ENCODE results near the gene SPDYE6.
"Not testable (repeated sequence)": the region's sequence is repeated elsewhere in the genome, so short reads cannot be mapped to it uniquely, and the experiment has no call there.

Gene SPDYE6

GRCh38 chr7:102317231-102318059, 38.8 kb downstream of the SPDYE6 start:
- no peak for DNase-seq

GRCh38 chr7:102313997-102314780, 42.1 kb downstream of the SPDYE6 start:
- no peak for DNase-seq

- DNase-seq, result no peak
These were observed 43.9 kb downstream of the SPDYE6 start for GRCh38 chr7:102312317-102312716.

- no peak for DNase-seq
These were observed 45.8 kb downstream of the SPDYE6 start for GRCh38 chr7:102310414-102310815.

GRCh38 chr7:102306916-102307677, 49.1 kb downstream of the SPDYE6 start:
- DNase-seq, result peak; percentile 94

- peak; percentile 42 for DNase-seq
These were observed 50.6 kb downstream of the SPDYE6 start for GRCh38 chr7:102305414-102306268.

GRCh38 chr7:102304668-102305067, 51.6 kb downstream of the SPDYE6 start:
- no peak for DNase-seq

- DNase-seq, result peak; percentile 42
These were observed 52.4 kb downstream of the SPDYE6 start for GRCh38 chr7:102303669-102304422.

GRCh38 chr7:102302025-102302424, 54.2 kb downstream of the SPDYE6 start:
- no peak for DNase-seq

- DNase-seq, result not testable (repeated sequence)
These were observed 54.9 kb downstream of the SPDYE6 start for GRCh38 chr7:102301367-102301766.

GRCh38 chr7:102300643-102301221, 55.5 kb downstream of the SPDYE6 start:
- no peak for DNase-seq

GRCh38 chr7:102297487-102298218, 58.6 kb downstream of the SPDYE6 start:
- no peak for DNase-seq

GRCh38 chr7:102296514-102296913, 59.7 kb downstream of the SPDYE6 start:
- DNase-seq, result no peak

- no peak for DNase-seq
These were observed 60.1 kb downstream of the SPDYE6 start for GRCh38 chr7:102296179-102296438.

Measured in inflammatory macrophage treated with lipopolysaccharide for 4 hours (primary cell).